ENCODE measurements around the gene AKNA. TPM values are rescaled to one million over a fixed set of nuclear protein-coding genes. Genes with fewer than 3 reads are reported as not detected.

AKNA gene
- total RNA-seq, 2 donors from 2014 or later, result 12.2 to 15.4 TPM

DNA sequence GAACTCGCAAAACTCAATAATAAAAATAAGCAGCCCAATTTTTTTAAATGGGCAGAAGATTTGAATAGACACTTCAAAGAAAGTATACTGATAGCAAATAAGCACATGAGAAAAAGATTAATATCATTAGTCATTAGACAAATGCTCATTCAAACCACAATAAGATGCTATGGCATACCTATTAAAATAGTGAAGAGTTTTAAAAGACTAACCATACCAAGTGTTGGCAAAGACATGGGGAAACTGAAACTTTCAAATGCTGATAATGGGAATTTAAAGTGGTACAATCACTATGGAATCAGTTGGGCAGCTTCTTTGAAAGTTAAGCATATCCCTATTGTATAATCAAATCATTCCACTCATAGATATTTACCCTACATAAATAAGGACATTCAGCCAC is 91.4 kb downstream of the AKNA start:
- peaks cover 77% of the 10 kb centered on the region for H3K36me3 Mint-ChIP-seq (ENCODE audit: low read depth)

DNA sequence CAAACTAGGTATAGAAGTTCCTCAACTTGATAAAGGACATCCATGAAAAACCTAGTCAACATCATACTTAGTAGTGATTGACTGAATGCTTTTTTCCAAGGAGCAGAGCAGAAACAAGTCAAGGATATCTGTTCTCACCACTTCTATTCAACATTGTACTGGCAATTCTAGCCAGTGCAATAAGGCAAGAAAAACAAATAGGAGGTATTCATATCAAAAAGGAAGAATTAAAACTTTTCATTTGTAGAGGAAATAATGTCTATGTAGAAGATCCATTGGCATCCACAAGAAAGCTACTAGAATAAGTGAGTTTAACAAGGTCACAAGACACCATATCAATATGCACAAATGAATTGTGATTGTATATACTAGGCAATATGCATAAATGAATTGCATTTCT is 93.1 kb downstream of the AKNA start:
- Mint-ChIP-seq H3K27ac (no peak overlapping the region), H3K4me1 (no peaks in the 10 kb centered on the region), H3K9me3 (peaks cover 23% of the 10 kb centered on the region), H3K27me3 (ENCODE audit: insufficient read depth) (no peaks in the 10 kb centered on the region), H3K36me3 (ENCODE audit: low read depth) (peaks cover 69% of the 10 kb centered on the region), H3K4me3 (no peak overlapping the region)
- Histone ChIP-seq H3K4me3 (ENCODE audit: low read length) (peak overlapping the region; percentile 29), H3K27me3 (ENCODE audit: control insufficient read depth, insufficient read depth, low read length, poor library complexity, severe bottlenecking) (no peaks in the 10 kb centered on the region), H3K4me1 (ENCODE audit: control insufficient read depth, insufficient read depth, low read length) (no peaks in the 10 kb centered on the region), H3K27ac (ENCODE audit: low read depth, low read length) (no peak overlapping the region), H3K9ac (ENCODE audit: extremely low read depth, low read length, poor library complexity, severe bottlenecking) (no peak overlapping the region), H3K36me3 (ENCODE audit: control insufficient read depth, insufficient read depth, low read length) (peaks cover 78% of the 10 kb centered on the region), H3K9me3 (ENCODE audit: control insufficient read depth, low read length) (peaks cover 35% of the 10 kb centered on the region)
- DNase-seq, result no peak
- TF ChIP-seq, protein P1, sequence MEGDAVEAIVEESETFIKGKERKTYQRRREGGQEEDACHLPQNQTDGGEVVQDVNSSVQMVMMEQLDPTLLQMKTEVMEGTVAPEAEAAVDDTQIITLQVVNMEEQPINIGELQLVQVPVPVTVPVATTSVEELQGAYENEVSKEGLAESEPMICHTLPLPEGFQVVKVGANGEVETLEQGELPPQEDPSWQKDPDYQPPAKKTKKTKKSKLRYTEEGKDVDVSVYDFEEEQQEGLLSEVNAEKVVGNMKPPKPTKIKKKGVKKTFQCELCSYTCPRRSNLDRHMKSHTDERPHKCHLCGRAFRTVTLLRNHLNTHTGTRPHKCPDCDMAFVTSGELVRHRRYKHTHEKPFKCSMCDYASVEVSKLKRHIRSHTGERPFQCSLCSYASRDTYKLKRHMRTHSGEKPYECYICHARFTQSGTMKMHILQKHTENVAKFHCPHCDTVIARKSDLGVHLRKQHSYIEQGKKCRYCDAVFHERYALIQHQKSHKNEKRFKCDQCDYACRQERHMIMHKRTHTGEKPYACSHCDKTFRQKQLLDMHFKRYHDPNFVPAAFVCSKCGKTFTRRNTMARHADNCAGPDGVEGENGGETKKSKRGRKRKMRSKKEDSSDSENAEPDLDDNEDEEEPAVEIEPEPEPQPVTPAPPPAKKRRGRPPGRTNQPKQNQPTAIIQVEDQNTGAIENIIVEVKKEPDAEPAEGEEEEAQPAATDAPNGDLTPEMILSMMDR (conservative IDR thresholded peaks at IDR 0.05), result no peak

More for the DNA sequence above, 91.4 kb downstream of the AKNA start:
- Mint-ChIP-seq H3K4me3 (no peak overlapping the region), H3K4me1 (no peaks in the 10 kb centered on the region), H3K27me3 (ENCODE audit: insufficient read depth) (no peaks in the 10 kb centered on the region), H3K27ac (no peak overlapping the region), H3K9me3 (peaks cover 23% of the 10 kb centered on the region)
- Histone ChIP-seq H3K9ac (ENCODE audit: extremely low read depth, low read length, poor library complexity, severe bottlenecking) (no peak overlapping the region), H3K4me1 (ENCODE audit: control insufficient read depth, insufficient read depth, low read length) (no peaks in the 10 kb centered on the region), H3K4me3 (ENCODE audit: low read length) (no peak overlapping the region), H3K27ac (ENCODE audit: low read depth, low read length) (no peak overlapping the region), H3K27me3 (ENCODE audit: control insufficient read depth, insufficient read depth, low read length, poor library complexity, severe bottlenecking) (no peaks in the 10 kb centered on the region), H3K36me3 (ENCODE audit: control insufficient read depth, insufficient read depth, low read length) (peaks cover 91% of the 10 kb centered on the region), H3K9me3 (ENCODE audit: control insufficient read depth, low read length) (peaks cover 35% of the 10 kb centered on the region)
- WGBS, 2 experiments (ENCODE audit: insufficient coverage in 1 of 2, insufficient read length in 1 of 2), result 100% methylated on average over 1 of the region's 1 CpG; no CpG with 5 or more reads in 1 of the 2 experiments
- DNase-seq, result no peak
- TF ChIP-seq, protein P1 (conservative IDR thresholded peaks at IDR 0.05), result no peak

DNA sequence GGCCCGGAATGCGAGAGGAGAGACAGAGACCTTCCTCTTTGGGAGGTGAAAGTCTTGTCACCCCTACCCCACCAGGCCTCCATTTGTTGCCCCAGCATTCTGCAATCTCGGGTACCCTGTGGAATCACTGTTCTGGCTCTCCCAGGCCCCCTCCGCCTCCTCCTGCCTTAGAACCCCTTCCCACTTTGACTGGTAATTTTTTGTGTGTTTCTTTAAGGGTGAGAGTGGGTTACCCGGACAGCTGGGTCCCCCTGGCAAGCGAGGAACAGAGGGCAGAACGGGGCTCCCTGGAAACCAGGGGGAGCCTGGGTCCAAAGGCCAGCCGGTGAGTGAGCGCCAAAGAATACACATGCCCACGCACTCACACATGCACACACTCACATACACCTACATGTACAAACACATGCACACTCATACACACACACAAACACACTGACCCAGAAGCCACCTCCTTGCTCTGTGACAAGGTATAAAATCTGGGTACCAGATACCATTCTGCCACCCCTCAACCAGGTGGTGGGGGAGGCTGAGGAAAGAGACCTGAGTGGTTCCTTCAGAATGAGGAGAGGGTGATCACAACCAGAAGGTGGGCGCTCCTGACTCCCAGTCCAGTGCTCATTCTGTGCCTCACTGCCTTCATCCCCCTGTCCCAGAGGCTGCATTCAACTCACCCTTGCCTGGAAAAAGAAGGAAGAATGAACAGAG is 95.7 kb downstream of the AKNA start:
- Mint-ChIP-seq H3K9me3 (peaks cover 23% of the 10 kb centered on the region), H3K4me1 (no peaks in the 10 kb centered on the region), H3K4me3 (no peak overlapping the region), H3K36me3 (ENCODE audit: low read depth) (peaks cover 48% of the 10 kb centered on the region), H3K27ac (no peak overlapping the region), H3K27me3 (ENCODE audit: insufficient read depth) (no peaks in the 10 kb centered on the region)
- no peaks in the 10 kb centered on the region for H3K4me1 ChIP-seq (ENCODE audit: control insufficient read depth, insufficient read depth, low read length)
- peaks cover 52% of the 10 kb centered on the region for H3K36me3 ChIP-seq (ENCODE audit: control insufficient read depth, insufficient read depth, low read length)
- 93 to 100% methylated on average over 1 to 11 of the region's 11 CpGs for WGBS, 2 experiments (ENCODE audit: insufficient coverage in 1 of 2, insufficient read length in 1 of 2)
- H3K27ac ChIP-seq (ENCODE audit: low read depth, low read length), result no peak overlapping the region
- H3K9ac ChIP-seq (ENCODE audit: extremely low read depth, low read length, poor library complexity, severe bottlenecking), result no peak overlapping the region
- TF ChIP-seq, protein P1 (conservative IDR thresholded peaks at IDR 0.05), result no peak
- peaks cover 35% of the 10 kb centered on the region for H3K9me3 ChIP-seq (ENCODE audit: control insufficient read depth, low read length)
- no peak for DNase-seq
- no peaks in the 10 kb centered on the region for H3K27me3 ChIP-seq (ENCODE audit: control insufficient read depth, insufficient read depth, low read length, poor library complexity, severe bottlenecking)
- no peak overlapping the region for H3K4me3 ChIP-seq (ENCODE audit: low read length)
